KOPT-K1 (cell line): Measurements from ENCODE around the gene GET4.

ENCODE experiments used
- H3K27ac ChIP-seq: fragments of 200-600 bp; sonication (generic); 2 replicates; pipeline ENCODE4 v1.5.1; 2016; ENCODE audit warnings: antibody characterized with exemption, mild to moderate bottlenecking, low read depth, low read length; ENCODE audit not compliant: poor library complexity, severe bottlenecking
- H3K36me3 ChIP-seq: fragments of 200-600 bp; sonication (generic); 2 replicates; pipeline ENCODE4 v1.5.1; 2017; ENCODE audit warnings: antibody characterized with exemption, mild to moderate bottlenecking, low read length, moderate library complexity; ENCODE audit not compliant: insufficient read depth
- H3K9me3 ChIP-seq: fragments of 200-600 bp; sonication (generic); 2 replicates; pipeline ENCODE4 v1.5.1; 2017; ENCODE audit warnings: antibody characterized with exemption, low read length, mild to moderate bottlenecking; ENCODE audit not compliant: insufficient read depth, poor library complexity, severe bottlenecking

GET4 gene

GRCh38 chr7:894164-894867 lies 18.0 kb downstream of the GET4 start:
- H3K27ac ChIP-seq = no peak overlapping the region
- peaks cover 94% of the 10 kb centered on the region for H3K36me3 ChIP-seq
- H3K9me3 ChIP-seq = no peaks in the 10 kb centered on the region

GRCh38 chr7:894927-895450 lies 18.6 kb downstream of the GET4 start:
- Histone ChIP-seq H3K9me3 (no peaks in the 10 kb centered on the region), H3K27ac (no peak overlapping the region), H3K36me3 (peaks cover 91% of the 10 kb centered on the region)

- Histone ChIP-seq H3K27ac (no peak overlapping the region), H3K36me3 (peaks cover 86% of the 10 kb centered on the region), H3K9me3 (no peaks in the 10 kb centered on the region)
These were observed 19.2 kb downstream of the GET4 start for GRCh38 chr7:895451-896052.

GRCh38 chr7:896346-897075 lies 20.2 kb downstream of the GET4 start:
- Histone ChIP-seq H3K9me3 (no peaks in the 10 kb centered on the region), H3K27ac (no peak overlapping the region), H3K36me3 (peaks cover 77% of the 10 kb centered on the region)

- Histone ChIP-seq H3K36me3 (peaks cover 71% of the 10 kb centered on the region), H3K27ac (no peak overlapping the region), H3K9me3 (no peaks in the 10 kb centered on the region)
These were observed 20.7 kb downstream of the GET4 start for GRCh38 chr7:897086-897485.

- H3K36me3 ChIP-seq = peaks cover 63% of the 10 kb centered on the region
- no peaks in the 10 kb centered on the region for H3K9me3 ChIP-seq
- H3K27ac ChIP-seq = no peak overlapping the region
These were observed 21.5 kb downstream of the GET4 start for GRCh38 chr7:897771-898376.

- no peak overlapping the region for H3K27ac ChIP-seq
- peaks cover 57% of the 10 kb centered on the region for H3K36me3 ChIP-seq
- no peaks in the 10 kb centered on the region for H3K9me3 ChIP-seq
These were observed 22.1 kb downstream of the GET4 start for GRCh38 chr7:898460-898854.

GRCh38 chr7:898855-899681 lies 22.7 kb downstream of the GET4 start:
- no peak overlapping the region for H3K27ac ChIP-seq
- H3K9me3 ChIP-seq = no peaks in the 10 kb centered on the region
- peaks cover 51% of the 10 kb centered on the region for H3K36me3 ChIP-seq

- H3K9me3 ChIP-seq = no peaks in the 10 kb centered on the region
- H3K27ac ChIP-seq = no peak overlapping the region
- peaks cover 44% of the 10 kb centered on the region for H3K36me3 ChIP-seq
These were observed 23.5 kb downstream of the GET4 start for GRCh38 chr7:899806-900205.

- H3K27ac ChIP-seq = no peak overlapping the region
- H3K36me3 ChIP-seq = peaks cover 37% of the 10 kb centered on the region
- H3K9me3 ChIP-seq = no peaks in the 10 kb centered on the region
These were observed 24.1 kb downstream of the GET4 start for GRCh38 chr7:900331-901040.

- Histone ChIP-seq H3K27ac (no peak overlapping the region), H3K36me3 (peaks cover 32% of the 10 kb centered on the region), H3K9me3 (no peaks in the 10 kb centered on the region)
These were observed 24.7 kb downstream of the GET4 start for GRCh38 chr7:901041-901387.

GRCh38 chr7:901388-902154 lies 25.2 kb downstream of the GET4 start:
- H3K27ac ChIP-seq = no peak overlapping the region
- H3K36me3 ChIP-seq = peaks cover 26% of the 10 kb centered on the region
- no peaks in the 10 kb centered on the region for H3K9me3 ChIP-seq

GRCh38 chr7:902996-903395 lies 26.6 kb downstream of the GET4 start:
- Histone ChIP-seq H3K36me3 (peaks cover 12% of the 10 kb centered on the region; the same call in 1 of the 2 replicates), H3K9me3 (no peaks in the 10 kb centered on the region), H3K27ac (no peak overlapping the region)
